Measurements from ENCODE around the gene GRB14. TPM values are rescaled to one million over a fixed set of nuclear protein-coding genes. Genes with fewer than 3 reads are reported as not detected.

Gene GRB14
- polyA plus RNA-seq, 1 of the 3 experiments (the other 2 are of a cell fraction) = 3.9 TPM

DNA sequence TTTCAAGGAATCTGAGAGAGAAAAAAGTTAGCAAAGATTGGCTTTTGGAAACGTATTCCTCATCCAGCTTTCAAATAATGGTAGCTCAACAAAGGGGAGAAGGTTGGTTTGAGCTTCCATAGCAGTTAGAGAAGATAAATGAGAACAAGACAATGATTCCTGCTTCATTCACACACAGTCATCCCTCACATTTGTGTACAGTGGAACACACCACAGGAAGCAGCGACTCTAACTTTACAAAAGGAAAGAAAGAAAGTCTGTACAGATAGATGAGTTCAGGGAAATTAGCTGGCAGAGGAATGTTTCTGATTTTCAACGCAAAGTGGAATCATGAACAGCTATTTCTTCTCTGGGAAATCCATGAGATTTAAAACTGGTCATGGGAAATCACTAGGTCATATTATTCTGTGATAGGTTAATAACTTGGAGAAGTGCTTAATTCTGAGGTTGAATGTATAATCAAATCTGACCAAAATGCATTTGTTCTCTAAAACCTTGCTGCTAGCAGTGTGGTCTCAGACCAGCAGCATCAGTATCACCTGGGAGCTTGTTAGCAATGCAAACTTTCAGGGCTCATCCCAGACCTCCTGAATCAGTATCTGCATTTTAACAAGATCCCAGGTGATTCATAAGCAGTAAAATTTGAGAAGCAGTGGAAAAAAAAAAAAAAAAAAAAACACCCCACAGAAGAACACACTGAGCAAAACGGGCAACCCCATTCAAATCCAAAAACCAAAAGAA lies 112.0 kb downstream of the GRB14 start:
- Histone ChIP-seq H3F3A (replicated peaks; ENCODE audit: insufficient read depth) (peaks cover 5% of the 10 kb centered on the region), H3K27ac (ENCODE audit: low read depth in 2 of 2, low read length in 1 of 2) (no peak overlapping the region), H4K20me1 (ENCODE audit: insufficient read depth) (no peaks in the 10 kb centered on the region), H3K4me2 (no peak overlapping the region), H3K36me3 (replicated peaks in 1 of 2; ENCODE audit: control insufficient read depth in 1 of 2, insufficient read depth in 2 of 2, low read length in 1 of 2) (peaks cover 0 to 7% of the 10 kb centered on the region in 2 experiments), H3K9me3 (no peaks in the 10 kb centered on the region), H3K9ac (no peak overlapping the region), H3K27me3 (ENCODE audit: insufficient read depth) (no peaks in the 10 kb centered on the region), H3K4me1 (ENCODE audit: control insufficient read depth in 1 of 2, insufficient read depth in 2 of 2, low read depth in 1 of 2, low read length in 1 of 2) (no peaks in the 10 kb centered on the region), H3K4me3 (ENCODE audit: low read depth in 2 of 2, low read length in 1 of 2) (no peak overlapping the region), H2AFZ (ENCODE audit: low read depth) (no peak overlapping the region), H3K9me2 (no peaks in the 10 kb centered on the region), H3K79me2 (ENCODE audit: insufficient read depth) (peaks cover 4% of the 10 kb centered on the region; the same call in 1 of the 2 replicates)
- 94% methylated on average over 4 of the region's 4 CpGs for WGBS (ENCODE audit: low lambda C conversion rate)
- no peak for DNase-seq
- POLR2A ChIA-PET = no interaction called here
- CTCF ChIA-PET = interaction anchor here (0.6 to 1.1 kb wide), 2 partner anchors 21 to 29 kb away, joined by 3 to 6 read pairs; no protein-coding TSS in a partner anchor
- no peak for TF ChIP-seq RCOR1 (IDR thresholded peaks at IDR 0.05; ENCODE audit: low read length)
- TF ChIP-seq EP300 (IDR thresholded peaks at IDR 0.05; ENCODE audit: borderline replicate concordance in 1 of 2, low read depth in 1 of 2, low read length in 1 of 2) = no peak
- no peak for TF ChIP-seq SIN3A (IDR thresholded peaks at IDR 0.05; ENCODE audit: borderline replicate concordance, low read depth, low read length)
- TF ChIP-seq YY1 (IDR thresholded peaks at IDR 0.05; ENCODE audit: low read depth) = no peak
- no peak for TF ChIP-seq USF2 (IDR thresholded peaks at IDR 0.05; ENCODE audit: borderline replicate concordance, low read depth, low read length)
- TF ChIP-seq CTCF (IDR thresholded peaks at IDR 0.05) = no peak
- no peak for TF ChIP-seq CHD2 (IDR thresholded peaks at IDR 0.05; ENCODE audit: low read length, partially characterized antibody)
- no peak for TF ChIP-seq NRF1 (IDR thresholded peaks at IDR 0.05; ENCODE audit: low read depth, low read length)
- TF ChIP-seq, protein P1, sequence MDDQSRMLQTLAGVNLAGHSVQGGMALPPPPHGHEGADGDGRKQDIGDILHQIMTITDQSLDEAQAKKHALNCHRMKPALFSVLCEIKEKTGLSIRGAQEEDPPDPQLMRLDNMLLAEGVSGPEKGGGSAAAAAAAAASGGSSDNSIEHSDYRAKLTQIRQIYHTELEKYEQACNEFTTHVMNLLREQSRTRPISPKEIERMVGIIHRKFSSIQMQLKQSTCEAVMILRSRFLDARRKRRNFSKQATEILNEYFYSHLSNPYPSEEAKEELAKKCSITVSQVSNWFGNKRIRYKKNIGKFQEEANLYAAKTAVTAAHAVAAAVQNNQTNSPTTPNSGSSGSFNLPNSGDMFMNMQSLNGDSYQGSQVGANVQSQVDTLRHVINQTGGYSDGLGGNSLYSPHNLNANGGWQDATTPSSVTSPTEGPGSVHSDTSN (IDR thresholded peaks at IDR 0.05) = no peak
- TF ChIP-seq ELF1 (IDR thresholded peaks at IDR 0.05) = no peak
- TF ChIP-seq FOSL2 (IDR thresholded peaks at IDR 0.05; ENCODE audit: borderline replicate concordance, low read depth) = no peak
- no peak for TF ChIP-seq GATA2 (CRISPR knock-in tag; IDR thresholded peaks at IDR 0.05)
- TF ChIP-seq, protein P2, sequence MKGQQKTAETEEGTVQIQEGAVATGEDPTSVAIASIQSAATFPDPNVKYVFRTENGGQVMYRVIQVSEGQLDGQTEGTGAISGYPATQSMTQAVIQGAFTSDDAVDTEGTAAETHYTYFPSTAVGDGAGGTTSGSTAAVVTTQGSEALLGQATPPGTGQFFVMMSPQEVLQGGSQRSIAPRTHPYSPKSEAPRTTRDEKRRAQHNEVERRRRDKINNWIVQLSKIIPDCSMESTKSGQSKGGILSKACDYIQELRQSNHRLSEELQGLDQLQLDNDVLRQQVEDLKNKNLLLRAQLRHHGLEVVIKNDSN (IDR thresholded peaks at IDR 0.05; ENCODE audit: borderline replicate concordance, low read depth) = no peak
- TF ChIP-seq, protein P3, sequence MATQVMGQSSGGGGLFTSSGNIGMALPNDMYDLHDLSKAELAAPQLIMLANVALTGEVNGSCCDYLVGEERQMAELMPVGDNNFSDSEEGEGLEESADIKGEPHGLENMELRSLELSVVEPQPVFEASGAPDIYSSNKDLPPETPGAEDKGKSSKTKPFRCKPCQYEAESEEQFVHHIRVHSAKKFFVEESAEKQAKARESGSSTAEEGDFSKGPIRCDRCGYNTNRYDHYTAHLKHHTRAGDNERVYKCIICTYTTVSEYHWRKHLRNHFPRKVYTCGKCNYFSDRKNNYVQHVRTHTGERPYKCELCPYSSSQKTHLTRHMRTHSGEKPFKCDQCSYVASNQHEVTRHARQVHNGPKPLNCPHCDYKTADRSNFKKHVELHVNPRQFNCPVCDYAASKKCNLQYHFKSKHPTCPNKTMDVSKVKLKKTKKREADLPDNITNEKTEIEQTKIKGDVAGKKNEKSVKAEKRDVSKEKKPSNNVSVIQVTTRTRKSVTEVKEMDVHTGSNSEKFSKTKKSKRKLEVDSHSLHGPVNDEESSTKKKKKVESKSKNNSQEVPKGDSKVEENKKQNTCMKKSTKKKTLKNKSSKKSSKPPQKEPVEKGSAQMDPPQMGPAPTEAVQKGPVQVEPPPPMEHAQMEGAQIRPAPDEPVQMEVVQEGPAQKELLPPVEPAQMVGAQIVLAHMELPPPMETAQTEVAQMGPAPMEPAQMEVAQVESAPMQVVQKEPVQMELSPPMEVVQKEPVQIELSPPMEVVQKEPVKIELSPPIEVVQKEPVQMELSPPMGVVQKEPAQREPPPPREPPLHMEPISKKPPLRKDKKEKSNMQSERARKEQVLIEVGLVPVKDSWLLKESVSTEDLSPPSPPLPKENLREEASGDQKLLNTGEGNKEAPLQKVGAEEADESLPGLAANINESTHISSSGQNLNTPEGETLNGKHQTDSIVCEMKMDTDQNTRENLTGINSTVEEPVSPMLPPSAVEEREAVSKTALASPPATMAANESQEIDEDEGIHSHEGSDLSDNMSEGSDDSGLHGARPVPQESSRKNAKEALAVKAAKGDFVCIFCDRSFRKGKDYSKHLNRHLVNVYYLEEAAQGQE (IDR thresholded peaks at IDR 0.05; ENCODE audit: low read depth, low read length) = no peak
- TF ChIP-seq SMC3 (IDR thresholded peaks at IDR 0.05; ENCODE audit: low read depth, low read length) = no peak
- TF ChIP-seq IRF3 (IDR thresholded peaks at IDR 0.05; ENCODE audit: low read depth, low read length) = no peak
- TF ChIP-seq FOXM1 (IDR thresholded peaks at IDR 0.05; ENCODE audit: low read depth) = no peak
- TF ChIP-seq ZBTB33 (IDR thresholded peaks at IDR 0.05; ENCODE audit: borderline replicate concordance, low read depth) = no peak
- no peak for TF ChIP-seq RAD21 (IDR thresholded peaks at IDR 0.05; ENCODE audit: low read length)

Measured in SK-N-SH (cell line).